ENCODE data around the gene PROS1.

DNA sequence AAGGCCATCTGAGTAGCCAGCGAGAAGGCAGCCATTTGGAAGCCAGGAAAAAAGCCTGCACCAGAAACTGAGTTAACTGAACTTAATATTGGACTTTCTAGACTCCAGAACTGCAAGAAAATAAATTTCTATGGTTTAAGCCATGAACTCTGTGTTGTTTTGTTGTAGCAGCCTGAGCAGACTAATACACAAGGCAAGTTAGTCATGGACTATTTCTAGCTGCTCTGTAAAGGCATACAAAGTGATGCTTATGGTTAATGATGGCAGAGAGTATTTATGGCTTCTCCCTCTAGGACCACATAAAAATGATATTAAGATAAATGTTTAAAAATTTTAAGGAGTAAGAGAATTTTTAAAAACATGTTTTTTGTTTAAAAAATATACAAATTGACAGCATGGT is 37.1 kb downstream of the PROS1 start:
- TF ChIP-seq GLIS3 (CRISPR knock-in tag; IDR thresholded peaks at IDR 0.05) (no peak), ZNF70 (CRISPR knock-in tag; IDR thresholded peaks at IDR 0.05) (no peak), ZC3H10 (CRISPR knock-in tag; IDR thresholded peaks at IDR 0.05) (no peak), RARB (CRISPR knock-in tag; IDR thresholded peaks at IDR 0.05) (no peak)
- TF ChIP-seq, protein P1, sequence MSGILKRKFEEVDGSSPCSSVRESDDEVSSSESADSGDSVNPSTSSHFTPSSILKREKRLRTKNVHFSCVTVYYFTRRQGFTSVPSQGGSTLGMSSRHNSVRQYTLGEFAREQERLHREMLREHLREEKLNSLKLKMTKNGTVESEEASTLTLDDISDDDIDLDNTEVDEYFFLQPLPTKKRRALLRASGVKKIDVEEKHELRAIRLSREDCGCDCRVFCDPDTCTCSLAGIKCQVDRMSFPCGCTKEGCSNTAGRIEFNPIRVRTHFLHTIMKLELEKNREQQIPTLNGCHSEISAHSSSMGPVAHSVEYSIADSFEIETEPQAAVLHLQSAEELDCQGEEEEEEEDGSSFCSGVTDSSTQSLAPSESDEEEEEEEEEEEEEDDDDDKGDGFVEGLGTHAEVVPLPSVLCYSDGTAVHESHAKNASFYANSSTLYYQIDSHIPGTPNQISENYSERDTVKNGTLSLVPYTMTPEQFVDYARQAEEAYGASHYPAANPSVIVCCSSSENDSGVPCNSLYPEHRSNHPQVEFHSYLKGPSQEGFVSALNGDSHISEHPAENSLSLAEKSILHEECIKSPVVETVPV (CRISPR knock-in tag; IDR thresholded peaks at IDR 0.05), result no peak
